AG10803 (cell line): ENCODE results near the gene RBMS3.

Source experiments
- DNase-seq: peaks from one replicate; pipeline ENCODE4 v3.0.0; 2010; ENCODE audit warnings: low read depth
- H3K4me3 ChIP-seq: 2 replicates; pipeline ENCODE4 v1.5.1; 2011; ENCODE audit warnings: mild to moderate bottlenecking, low read length, control low read depth
- TF ChIP-seq, protein P1 (sequence below): conservative IDR thresholded peaks from 2 replicates; pipeline ENCODE4 v1.5.1; 2011; ENCODE audit warnings: mild to moderate bottlenecking, low read length, control low read depth, inconsistent platforms

RBMS3 gene

DNA sequence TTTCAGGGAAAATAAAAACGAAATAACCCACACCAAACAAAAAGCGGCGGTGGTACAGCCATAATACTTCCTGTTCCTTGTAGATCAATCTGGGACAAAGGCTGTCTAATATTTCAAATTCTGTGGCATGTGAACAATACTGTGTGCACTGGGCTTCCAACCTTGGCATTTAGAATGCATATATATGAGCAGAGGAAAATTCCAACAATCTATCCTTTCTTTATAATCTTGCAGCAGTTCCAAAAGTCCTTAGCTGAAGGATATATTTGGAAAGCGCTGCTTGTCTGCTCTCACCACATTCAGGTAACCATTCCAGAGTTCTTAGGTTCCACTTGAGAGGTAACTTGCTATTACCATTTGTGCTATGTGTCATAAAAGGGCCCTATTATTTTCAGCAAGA is 231.8 kb downstream of the RBMS3 start:
- DNase-seq = no peak
- no peak overlapping the region for H3K4me3 ChIP-seq
- TF ChIP-seq, protein P1, sequence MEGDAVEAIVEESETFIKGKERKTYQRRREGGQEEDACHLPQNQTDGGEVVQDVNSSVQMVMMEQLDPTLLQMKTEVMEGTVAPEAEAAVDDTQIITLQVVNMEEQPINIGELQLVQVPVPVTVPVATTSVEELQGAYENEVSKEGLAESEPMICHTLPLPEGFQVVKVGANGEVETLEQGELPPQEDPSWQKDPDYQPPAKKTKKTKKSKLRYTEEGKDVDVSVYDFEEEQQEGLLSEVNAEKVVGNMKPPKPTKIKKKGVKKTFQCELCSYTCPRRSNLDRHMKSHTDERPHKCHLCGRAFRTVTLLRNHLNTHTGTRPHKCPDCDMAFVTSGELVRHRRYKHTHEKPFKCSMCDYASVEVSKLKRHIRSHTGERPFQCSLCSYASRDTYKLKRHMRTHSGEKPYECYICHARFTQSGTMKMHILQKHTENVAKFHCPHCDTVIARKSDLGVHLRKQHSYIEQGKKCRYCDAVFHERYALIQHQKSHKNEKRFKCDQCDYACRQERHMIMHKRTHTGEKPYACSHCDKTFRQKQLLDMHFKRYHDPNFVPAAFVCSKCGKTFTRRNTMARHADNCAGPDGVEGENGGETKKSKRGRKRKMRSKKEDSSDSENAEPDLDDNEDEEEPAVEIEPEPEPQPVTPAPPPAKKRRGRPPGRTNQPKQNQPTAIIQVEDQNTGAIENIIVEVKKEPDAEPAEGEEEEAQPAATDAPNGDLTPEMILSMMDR = no peak

DNA sequence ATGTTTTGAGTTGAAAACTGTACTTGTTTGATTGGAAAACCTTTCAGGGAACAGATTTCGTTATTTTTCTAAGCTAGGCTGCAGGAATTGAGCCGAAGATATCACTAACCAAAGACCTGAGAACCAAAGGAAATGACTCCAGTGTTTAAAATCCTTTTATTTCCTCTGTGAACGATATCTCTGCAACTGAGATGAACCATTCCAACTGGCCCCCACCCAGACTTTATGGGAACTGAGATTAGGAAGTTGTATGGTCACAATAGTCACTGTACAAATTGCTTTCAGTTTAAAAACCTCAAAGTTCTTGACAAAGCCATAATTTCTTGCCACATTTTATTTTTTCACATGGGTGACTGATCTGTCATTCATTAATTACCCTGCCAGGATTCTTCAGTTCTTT is 232.4 kb downstream of the RBMS3 start:
- no peak overlapping the region for H3K4me3 ChIP-seq
- TF ChIP-seq, protein P1 = no peak
- DNase-seq = peak; percentile 24

DNA sequence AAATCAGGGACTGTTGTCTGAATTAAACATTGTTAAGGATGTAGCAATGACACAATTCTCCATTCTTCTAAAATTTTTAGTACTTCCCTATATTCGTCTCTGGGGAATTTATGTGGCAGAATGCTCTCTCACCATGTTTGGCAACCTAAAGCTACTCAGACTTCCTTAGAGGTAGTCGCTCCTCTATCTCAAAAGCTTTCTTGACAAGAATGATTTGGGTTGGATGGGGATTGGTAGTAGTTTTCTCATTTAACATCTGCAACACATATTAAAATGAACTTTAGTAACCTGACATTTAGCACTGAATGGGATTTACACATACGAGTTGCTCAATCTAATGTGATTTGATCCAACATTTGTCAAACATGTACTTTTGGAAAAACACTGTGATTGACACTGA is 233.3 kb downstream of the RBMS3 start:
- no peak overlapping the region for H3K4me3 ChIP-seq
- TF ChIP-seq, protein P1 = no peak
- DNase-seq = peak; percentile 82

DNA sequence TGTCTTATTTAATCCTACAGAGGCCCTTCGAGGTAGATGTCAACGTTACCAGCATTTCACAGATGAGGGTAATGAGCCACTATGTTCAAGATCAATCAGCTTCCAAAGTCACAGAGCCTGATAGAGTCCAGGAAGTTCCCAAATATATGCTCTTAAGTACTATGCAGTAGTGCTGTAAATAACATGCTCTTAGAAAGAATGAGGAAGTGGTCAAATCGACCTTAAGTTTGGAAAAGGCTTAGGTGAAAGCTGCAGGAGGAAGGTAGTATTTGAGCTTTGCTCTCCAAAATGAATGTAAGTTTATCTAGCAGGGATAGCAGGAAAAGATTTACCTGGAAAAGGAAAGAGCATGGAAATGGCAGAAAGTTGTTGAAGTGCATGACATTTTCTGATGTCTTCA is 234.0 kb downstream of the RBMS3 start:
- no peak for DNase-seq
- no peak overlapping the region for H3K4me3 ChIP-seq
- TF ChIP-seq, protein P1 = no peak

DNA sequence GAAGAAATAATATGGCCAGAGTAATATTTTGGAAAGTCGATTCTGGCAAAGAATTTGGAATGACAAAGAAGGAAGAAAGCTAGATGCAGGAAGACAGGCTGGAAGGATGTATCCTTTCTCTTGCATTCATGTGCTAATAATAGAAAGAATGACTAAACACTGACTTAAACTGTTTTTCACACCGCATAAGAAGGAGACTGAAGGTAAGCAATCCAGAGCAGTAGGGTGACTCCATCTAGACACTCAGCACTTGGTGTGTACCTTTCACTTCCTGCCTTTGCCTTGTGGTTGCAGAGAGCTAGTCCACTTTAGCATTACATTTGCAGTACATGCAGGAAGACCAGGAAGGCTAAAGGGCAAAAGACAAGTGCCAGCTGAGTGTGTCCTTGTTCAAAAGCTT is 234.6 kb downstream of the RBMS3 start:
- DNase-seq = peak; percentile 30
- H3K4me3 ChIP-seq = no peak overlapping the region

DNA sequence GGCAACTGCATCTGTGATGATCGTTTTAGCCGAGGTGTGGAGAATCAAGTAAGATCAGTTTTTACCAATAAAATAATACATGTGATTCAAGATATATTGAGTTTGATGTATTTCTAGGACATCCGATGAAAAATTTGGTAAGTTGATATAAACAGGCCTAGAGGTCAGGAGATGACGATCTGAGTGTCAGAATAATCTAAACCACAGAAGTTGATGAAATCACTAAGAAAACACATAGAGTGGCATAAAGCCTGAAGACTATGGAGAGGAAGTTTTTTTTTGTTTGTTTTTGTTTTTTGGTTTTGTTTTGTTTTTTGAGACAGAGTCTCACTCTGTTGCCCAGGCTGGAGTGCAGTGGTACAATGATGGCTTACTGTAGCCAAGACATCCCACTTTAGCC is 235.3 kb downstream of the RBMS3 start:
- no peak for DNase-seq
- TF ChIP-seq, protein P1 = no peak
- H3K4me3 ChIP-seq = no peak overlapping the region

More for the DNA sequence above, 234.6 kb downstream of the RBMS3 start:
- TF ChIP-seq, protein P1 = no peak

DNA sequence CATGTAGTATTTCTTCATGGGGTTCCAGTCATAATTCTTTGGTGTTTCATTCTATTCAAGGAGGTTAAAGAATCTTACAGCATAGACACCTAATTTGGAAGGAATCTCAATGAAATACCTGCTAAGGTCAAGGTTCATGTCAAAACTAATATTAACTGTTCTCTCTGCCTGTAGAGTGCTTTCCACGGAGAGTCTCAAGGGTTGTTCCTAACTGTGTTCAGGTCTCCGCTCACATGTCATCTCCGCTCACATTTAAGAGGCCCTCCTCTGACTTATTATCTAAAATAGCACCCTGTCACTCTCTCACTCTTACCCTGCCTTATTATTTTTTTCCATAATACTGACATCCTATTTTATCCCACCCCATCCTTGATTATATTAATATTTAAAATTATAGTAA is 239.9 kb downstream of the RBMS3 start:
- TF ChIP-seq, protein P1 = no peak
- no peak overlapping the region for H3K4me3 ChIP-seq

More for the DNA sequence above, 239.9 kb downstream of the RBMS3 start:
- DNase-seq = no peak
